B cell (primary cell): ENCODE data around the gene MYO1E. TPM values are rescaled to one million over a fixed set of nuclear protein-coding genes. Genes with fewer than 3 reads are reported as not detected.
A peak's percentile ranks its signal among the peaks of the same experiment; 100 is the strongest.

Experiments used
- ATAC-seq: fragments of 200-7000 bp; cut with Tn5 transposase; one replicate; pipeline ENCODE4 v1.10.0; 2021; ENCODE audit warnings: low read depth, mild to moderate bottlenecking, moderate number of reproducible peaks, moderate library complexity
- CTCF ChIA-PET: fragments of 350-600 bp; sonication (Branson Sonifier 250); formaldehyde crosslinking; loops from one replicate; lab custom pipeline; 2021; ENCODE audit warnings: antibody characterized with exemption, inconsistent platforms; lab: Charles Lee
- POLR2A ChIA-PET: fragments of 350-600 bp; sonication (Branson Sonifier 250); formaldehyde crosslinking; loops from one replicate; lab custom pipeline; 2021; ENCODE audit warnings: antibody characterized with exemption; lab: Charles Lee
- DNase-seq: peaks from one replicate; pipeline ENCODE4 v3.0.0; 2013
- H2AFZ ChIP-seq: 2 replicates; pipeline ENCODE4 v1.6.1; 2012; ENCODE audit warnings: mild to moderate bottlenecking, low read depth, low read length; ENCODE audit not compliant: insufficient read depth, poor library complexity, severe bottlenecking
- H3K27ac ChIP-seq, 2 donors: 1 replicate in 1 of 2; 2 replicates in 1 of 2; pipeline ENCODE4 v1.5.1; 2012 to 2013; ENCODE audit warnings: low read length in 2 of 2, mild to moderate bottlenecking in 2 of 2, moderate library complexity in 1 of 2
- H3K27me3 ChIP-seq, 4 experiments: fragments of 200-600 bp in 1 of 4; sonication (generic) in 1 of 4; replicated peaks in 1 of 4; 1 replicate in 2 of 4; 2 replicates in 2 of 4; pipeline versions ENCODE4 v1.6.1 to v1.7.0; 2013 to 2016; ENCODE audit warnings: low read length in 3 of 4, mild to moderate bottlenecking in 2 of 4, mixed read lengths in 1 of 4, moderate library complexity in 1 of 4; ENCODE audit not compliant: insufficient read depth in 4 of 4, control insufficient read depth in 3 of 4; ENCODE audit errors: control extremely low read depth in 1 of 4
- H3K36me3 ChIP-seq, 2 experiments: replicated peaks in 1 of 2; 1 replicate in 1 of 2; 2 replicates in 1 of 2; pipeline versions ENCODE4 v1.6.1 to v1.7.1; 2013; ENCODE audit warnings: low read length in 1 of 2; ENCODE audit not compliant: insufficient read depth in 2 of 2, control insufficient read depth in 1 of 2; ENCODE audit errors: control extremely low read depth in 1 of 2, extremely low read depth in 1 of 2
- H3K4me1 ChIP-seq, 2 donors: fragments of 200-600 bp in 1 of 2; sonication (generic) in 1 of 2; 1 replicate in 1 of 2; 2 replicates in 1 of 2; pipeline versions ENCODE4 v1.5.1 to v1.6.1; 2013 to 2017; ENCODE audit warnings: low read length in 2 of 2; ENCODE audit not compliant: control insufficient read depth in 2 of 2, insufficient read depth in 2 of 2
- H3K4me2 ChIP-seq: replicated peaks from 2 replicates; pipeline ENCODE3; 2012; ENCODE audit warnings: mild to moderate bottlenecking, low read depth, low read length; ENCODE audit not compliant: poor library complexity, severe bottlenecking
- H3K4me3 ChIP-seq, 5 experiments: fragments of 200-600 bp in 1 of 5; sonication (generic) in 1 of 5; 1 replicate in 3 of 5; 2 replicates in 2 of 5; pipeline versions ENCODE4 v1.5.1 to v1.7.0; 2011 to 2016; ENCODE audit warnings: low read length in 4 of 5, mild to moderate bottlenecking in 4 of 5, low read depth in 2 of 5, control low read depth in 1 of 5, moderate library complexity in 1 of 5; ENCODE audit not compliant: insufficient read depth in 1 of 5; ENCODE audit errors: control extremely low read depth in 1 of 5, extremely low read depth in 1 of 5
- H3K79me2 ChIP-seq: fragments of 200-600 bp; sonication (generic); one replicate; pipeline ENCODE4 v1.6.0; 2016; ENCODE audit warnings: low read length; ENCODE audit not compliant: control insufficient read depth, insufficient read depth
- H3K9ac ChIP-seq: fragments of 200-600 bp; sonication (generic); 2 replicates; pipeline ENCODE4 v1.6.1; 2017; ENCODE audit warnings: mild to moderate bottlenecking, low read length, moderate library complexity
- H3K9me3 ChIP-seq, 3 donors: one replicate each; pipeline versions ENCODE4 v1.6.1 to v1.7.1; 2013; ENCODE audit warnings: low read length in 2 of 3; ENCODE audit not compliant: control insufficient read depth in 2 of 3, insufficient read depth in 1 of 3; ENCODE audit errors: control extremely low read depth in 1 of 3
- H4K20me1 ChIP-seq: 2 replicates; pipeline ENCODE4 v1.6.0; 2012; ENCODE audit warnings: mild to moderate bottlenecking, low read length; ENCODE audit not compliant: insufficient read depth, control insufficient read depth, poor library complexity, severe bottlenecking
- H3K27ac Mint-ChIP-seq: one replicate; pipeline ENCODE4 v1.8.0; 2021; ENCODE audit warnings: mixed read lengths
- H3K27me3 Mint-ChIP-seq: one replicate; pipeline ENCODE4 v1.8.0; 2021; ENCODE audit warnings: mixed read lengths
- H3K4me1 Mint-ChIP-seq: one replicate; pipeline ENCODE4 v1.8.0; 2021; ENCODE audit warnings: mixed read lengths
- H3K4me3 Mint-ChIP-seq: one replicate; pipeline ENCODE4 v1.8.0; 2021; ENCODE audit warnings: mixed read lengths
- H3K9me3 Mint-ChIP-seq: one replicate; pipeline ENCODE4 v1.8.0; 2022; ENCODE audit warnings: mixed read lengths; ENCODE audit not compliant: insufficient read depth
- EZH2 ChIP-seq: IDR thresholded peaks from 2 replicates; pipeline ENCODE4 v1.6.1; 2012; ENCODE audit warnings: borderline replicate concordance, low read depth, mild to moderate bottlenecking, moderate library complexity, low read length; ENCODE audit not compliant: insufficient read depth, poor library complexity, severe bottlenecking
- WGBS: methylation state at CpG from one replicate; pipeline ENCODE4 v1.1.5; 2013; ENCODE audit warnings: missing lambda C conversion rate; ENCODE audit not compliant: insufficient coverage; 5-methylcytosine and 5-hydroxymethylcytosine counted together
- intact Hi-C: fragments of 100-400 bp; cut with micrococcal nuclease; formaldehyde crosslinking; loops from one replicate; pipeline ENCODE4 v1.10.0; 2022
- polyA plus RNA-seq: library from polyadenylated mRNA; depleted of rRNA; stranded (reverse); fragments of >200 nt; gene quantifications from 2 replicates; pipeline ENCODE4 v1.2.3, GENCODE V29; 2012
- total RNA-seq, 2 donors: library from RNA; stranded (reverse); fragments of 120-200 nt in 1 of 2; gene quantifications; 1 replicate in 1 of 2; 2 replicates in 1 of 2; pipeline versions ENCODE4 v1.2.3 to v1.2.4, GENCODE V29; 2013 to 2022
- TF ChIP-seq, protein P1 (sequence below): fragments of 200-600 bp; IDR thresholded peaks from one replicate; pipeline ENCODE4 v1.8.0; 2022; ENCODE audit warnings: antibody characterized with exemption, mild to moderate bottlenecking

Gene MYO1E
- total and polyA plus RNA-seq, 2 donors (not counting 1 experiment from before 2014, with no cell fraction given), result 11.9 to 100.0 TPM

DNA sequence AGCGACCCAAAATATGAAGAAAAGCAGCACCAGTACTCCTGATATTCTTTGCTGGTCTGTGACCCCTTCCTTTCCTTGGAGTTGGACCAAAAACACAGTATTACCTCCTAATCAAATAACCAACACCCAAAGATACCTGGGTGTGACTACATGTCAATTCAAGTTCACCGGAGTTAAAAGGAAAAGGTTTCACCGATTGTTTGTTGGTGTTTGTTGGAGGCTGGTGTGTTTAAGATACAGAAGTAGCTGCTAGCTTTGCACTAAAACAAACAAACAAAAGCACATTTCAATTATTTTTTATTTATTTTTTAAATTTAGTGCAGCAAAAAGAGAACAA, 81.5 kb downstream of the MYO1E start:
- Mint-ChIP-seq H3K27ac (peak overlapping the region; percentile 80), H3K4me1 (peaks cover 66% of the 10 kb centered on the region), H3K4me3 (peak overlapping the region; percentile 83), H3K27me3 (no peaks in the 10 kb centered on the region), H3K9me3 (no peaks in the 10 kb centered on the region)
- peak overlapping the region; percentile 22 to 43 for H3K27ac ChIP-seq
- peak overlapping the region; percentile 47 for H3K4me2 ChIP-seq
- ATAC-seq (no peak), DNase-seq (no peak)
- H4K20me1 ChIP-seq, result peaks cover 66% of the 10 kb centered on the region
- no peaks in the 10 kb centered on the region for H3K9me3 ChIP-seq
- H2AFZ ChIP-seq, result no peak overlapping the region
- peaks cover 38 to 45% of the 10 kb centered on the region in 2 donors for H3K4me1 ChIP-seq
- intact Hi-C loops, result no loop called here
- TF ChIP-seq, protein P1, sequence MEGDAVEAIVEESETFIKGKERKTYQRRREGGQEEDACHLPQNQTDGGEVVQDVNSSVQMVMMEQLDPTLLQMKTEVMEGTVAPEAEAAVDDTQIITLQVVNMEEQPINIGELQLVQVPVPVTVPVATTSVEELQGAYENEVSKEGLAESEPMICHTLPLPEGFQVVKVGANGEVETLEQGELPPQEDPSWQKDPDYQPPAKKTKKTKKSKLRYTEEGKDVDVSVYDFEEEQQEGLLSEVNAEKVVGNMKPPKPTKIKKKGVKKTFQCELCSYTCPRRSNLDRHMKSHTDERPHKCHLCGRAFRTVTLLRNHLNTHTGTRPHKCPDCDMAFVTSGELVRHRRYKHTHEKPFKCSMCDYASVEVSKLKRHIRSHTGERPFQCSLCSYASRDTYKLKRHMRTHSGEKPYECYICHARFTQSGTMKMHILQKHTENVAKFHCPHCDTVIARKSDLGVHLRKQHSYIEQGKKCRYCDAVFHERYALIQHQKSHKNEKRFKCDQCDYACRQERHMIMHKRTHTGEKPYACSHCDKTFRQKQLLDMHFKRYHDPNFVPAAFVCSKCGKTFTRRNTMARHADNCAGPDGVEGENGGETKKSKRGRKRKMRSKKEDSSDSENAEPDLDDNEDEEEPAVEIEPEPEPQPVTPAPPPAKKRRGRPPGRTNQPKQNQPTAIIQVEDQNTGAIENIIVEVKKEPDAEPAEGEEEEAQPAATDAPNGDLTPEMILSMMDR, result no peak
- TF ChIP-seq EZH2, result no peak
- ChIA-PET CTCF (interaction anchor here (0.7 to 2.5 kb wide), 4 partner anchors 11 to 45 kb away, joined by 3 to 16 read pairs (median 4); no protein-coding TSS in a partner anchor), POLR2A (no interaction called here)
- H3K4me3 ChIP-seq, result peak overlapping the region in 2 of 5 experiments; percentile 6 to 28
- no peaks in the 10 kb centered on the region for H3K27me3 ChIP-seq
- peak overlapping the region; percentile 33 for H3K9ac ChIP-seq
- WGBS, result 60% methylated on average over 1 of the region's 3 CpGs
- H3K36me3 ChIP-seq, result no peaks in the 10 kb centered on the region
- H3K79me2 ChIP-seq, result peaks cover 100% of the 10 kb centered on the region

DNA sequence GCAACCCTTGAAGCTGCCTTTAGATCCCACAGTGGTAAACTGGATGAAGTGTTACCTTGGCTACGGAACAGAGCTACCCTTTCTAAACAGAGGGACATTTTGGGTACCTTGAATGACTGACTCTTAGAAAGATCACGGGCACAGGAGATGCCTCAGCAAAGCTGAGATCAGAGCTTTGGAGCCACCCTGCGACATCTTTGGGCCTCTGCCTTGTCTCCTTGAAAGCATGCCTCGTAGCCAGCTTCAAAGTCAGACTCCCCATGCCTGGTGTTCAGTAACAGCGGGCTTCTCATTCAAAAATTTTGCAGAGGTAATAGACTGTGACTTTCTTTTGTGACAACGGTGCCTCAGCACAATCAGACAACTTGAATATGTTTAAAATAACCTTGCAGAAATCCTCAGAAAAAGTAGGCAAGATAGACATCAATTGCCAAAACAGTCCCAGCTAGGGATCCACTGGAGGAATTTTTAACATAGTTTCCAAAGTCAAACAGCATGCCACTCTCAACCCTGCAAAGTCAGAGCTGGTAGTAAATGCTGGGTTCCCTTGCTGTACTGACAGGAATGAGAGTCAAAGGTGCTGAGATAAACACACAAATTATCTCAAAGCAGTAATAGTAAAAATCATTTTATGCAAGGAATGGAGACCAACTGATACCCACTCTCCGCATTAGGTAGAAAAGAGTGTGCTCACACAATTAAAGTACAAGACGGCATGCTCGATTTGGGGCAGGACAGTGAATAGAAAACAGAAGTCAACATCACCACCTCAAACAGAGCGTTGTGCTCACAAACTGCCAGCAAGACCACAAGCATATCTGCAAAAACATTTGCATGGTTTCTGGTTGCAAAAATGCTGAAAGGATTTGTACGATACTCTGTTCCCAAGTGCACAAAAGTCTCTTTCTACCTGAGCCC, 82.1 kb downstream of the MYO1E start:
- peaks cover 65% of the 10 kb centered on the region for H4K20me1 ChIP-seq
- 63% methylated on average over 5 of the region's 11 CpGs for WGBS
- TF ChIP-seq, protein P1, result no peak
- TF ChIP-seq EZH2, result no peak
- H3K27me3 ChIP-seq, result no peaks in the 10 kb centered on the region
- peaks cover 32 to 39% of the 10 kb centered on the region in 2 donors for H3K4me1 ChIP-seq
- H3K4me1 Mint-ChIP-seq, result peaks cover 61% of the 10 kb centered on the region
- H3K4me3 Mint-ChIP-seq, result peak overlapping the region; percentile 83
- peak overlapping the region; percentile 16 for H2AFZ ChIP-seq
- no peaks in the 10 kb centered on the region for H3K27me3 Mint-ChIP-seq
- H3K4me2 ChIP-seq, result peak overlapping the region; percentile 47
- H3K79me2 ChIP-seq, result peaks cover 100% of the 10 kb centered on the region
- H3K4me3 ChIP-seq, result peak overlapping the region in 2 of 5 experiments; percentile 6 to 28
- peak overlapping the region; percentile 80 for H3K27ac Mint-ChIP-seq
- ChIA-PET POLR2A (no interaction called here), CTCF (interaction anchor here (0.5 to 2.7 kb wide), 7 partner anchors 9 to 192 kb away, joined by 3 to 16 read pairs (median 5); no protein-coding TSS in a partner anchor)
- peak overlapping the region; percentile 22 to 43 for H3K27ac ChIP-seq
- DNase-seq (peak; percentile 33), ATAC-seq (peak; percentile 58)
- H3K9me3 ChIP-seq, result no peaks in the 10 kb centered on the region
- H3K36me3 ChIP-seq, result no peaks in the 10 kb centered on the region
- peak overlapping the region; percentile 33 for H3K9ac ChIP-seq
- intact Hi-C loops, result no loop called here
- H3K9me3 Mint-ChIP-seq, result no peaks in the 10 kb centered on the region
